Activated CD4-positive, CD25-positive, alpha-beta regulatory T cell treated with anti-CD3 and anti-CD28 coated beads, Interleukin-2, amount 50 U/mL, for 24 hours (primary cell): ENCODE data around the gene SNPH.

Experiments used
- ATAC-seq, 2 donors: fragments of 150-1000 bp; cut with Tn5 transposase; one replicate each; pipeline ENCODE4 v1.10.0; 2021; ENCODE audit warnings: mild to moderate bottlenecking in 1 of 2, moderate library complexity in 1 of 2

SNPH gene

GRCh38 chr20:1265226-1265915, 723 bp upstream of the SNPH start:
- ATAC-seq, result no peak

GRCh38 chr20:1265916-1266166, 253 bp upstream of the SNPH start:
- ATAC-seq, result no peak

GRCh38 chr20:1267161-1267560, 1.1 kb downstream of the SNPH start:
- ATAC-seq, result no peak

GRCh38 chr20:1267809-1268374, 1.8 kb downstream of the SNPH start:
- ATAC-seq, result no peak

- ATAC-seq, result no peak
Observed at GRCh38 chr20:1269235-1269634, 3.1 kb downstream of the SNPH start.

DNA sequence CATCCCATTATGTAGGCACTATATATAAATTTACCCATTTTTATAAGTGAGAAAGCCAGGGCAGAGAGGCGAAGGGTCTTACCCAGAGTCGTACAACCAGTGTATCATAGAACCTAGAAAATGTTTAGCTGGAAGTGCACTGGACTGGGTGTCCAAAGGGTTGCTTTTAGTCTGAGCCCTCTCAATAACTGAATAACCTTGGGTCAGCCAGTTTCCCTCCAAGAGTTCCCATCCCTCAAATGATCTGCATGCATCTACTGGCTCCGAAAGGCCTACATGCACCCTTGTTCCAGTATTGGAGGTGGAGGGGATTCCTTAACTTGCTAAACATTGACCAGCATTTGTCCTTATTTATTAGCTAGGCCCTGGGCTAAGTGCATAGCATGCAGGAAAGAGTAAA, 3.8 kb downstream of the SNPH start:
- ATAC-seq, result no peak

DNA sequence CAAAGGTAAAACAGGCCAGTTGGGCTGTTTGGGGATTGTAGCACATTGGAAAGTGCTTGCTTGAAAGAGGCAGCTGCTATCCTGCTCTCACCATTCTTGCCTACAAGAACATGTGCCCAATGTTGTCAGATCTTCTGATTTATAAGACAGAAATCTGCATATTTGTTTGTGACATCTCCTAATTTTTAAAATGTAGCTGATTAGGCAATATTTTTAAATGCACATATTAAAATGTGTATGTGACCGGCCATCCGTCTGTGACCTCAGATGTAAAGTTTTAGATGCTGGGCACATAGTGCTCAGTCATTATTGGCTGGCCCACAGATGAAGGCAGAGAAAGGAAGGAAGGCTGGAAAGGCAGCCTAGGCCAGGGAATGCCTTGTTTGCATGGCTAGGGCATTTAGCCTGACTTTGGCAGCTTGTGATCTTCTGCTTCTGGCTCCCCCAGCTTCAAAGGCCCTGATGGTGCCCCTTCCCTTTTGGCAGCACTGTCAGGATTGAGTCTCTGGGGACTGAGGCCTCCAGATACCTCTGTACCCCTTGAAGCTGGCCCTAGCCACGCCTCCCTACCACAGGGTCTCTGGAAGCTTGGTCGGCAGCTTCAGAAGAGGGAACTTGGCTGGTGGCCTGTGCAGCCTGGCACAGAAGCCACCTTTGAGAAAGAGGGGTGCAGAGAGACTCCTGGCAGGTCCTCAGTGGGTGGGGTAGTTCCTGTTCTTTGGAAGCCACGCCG, 6.4 kb downstream of the SNPH start:
- no peak for ATAC-seq

DNA sequence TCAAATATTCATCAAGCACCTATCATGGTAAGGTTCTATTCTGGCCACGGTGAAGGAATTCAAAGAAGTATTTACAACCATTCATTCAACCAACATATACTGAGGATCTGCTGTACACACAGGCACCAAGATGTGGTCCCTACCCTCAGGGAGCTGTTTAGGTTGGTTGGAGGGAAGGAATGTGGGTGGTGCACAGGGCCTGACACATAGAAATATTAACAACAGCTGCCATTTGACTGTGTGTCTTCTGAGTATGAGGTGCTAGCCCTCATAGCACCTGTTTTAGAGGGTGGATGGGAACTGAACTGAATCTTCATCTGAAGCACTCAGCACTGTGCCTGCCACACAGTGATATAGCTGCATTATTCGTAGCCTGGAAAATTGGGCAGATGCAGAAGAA, 7.3 kb downstream of the SNPH start:
- ATAC-seq, result no peak

GRCh38 chr20:1274485-1275311, 8.6 kb downstream of the SNPH start:
- no peak for ATAC-seq

DNA sequence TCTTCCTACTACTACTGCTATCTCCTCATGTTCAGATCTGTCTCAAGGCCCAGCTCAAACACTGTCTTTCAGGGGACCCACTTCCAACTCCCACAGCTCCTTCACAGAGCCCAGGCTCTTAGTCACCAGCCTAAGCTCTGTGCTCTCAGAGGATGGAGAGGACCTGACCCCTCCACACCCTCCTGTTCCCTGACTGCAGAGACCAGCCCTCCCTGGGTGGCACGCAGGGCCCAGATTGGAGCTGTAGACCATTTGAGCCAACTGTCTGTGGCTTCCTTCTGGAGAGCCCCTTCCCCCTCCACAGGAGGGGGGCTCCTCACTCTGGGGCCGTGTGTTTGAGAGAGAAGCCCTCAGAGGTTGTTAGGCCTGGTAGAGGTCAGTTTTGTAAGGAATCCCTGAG, 9.8 kb downstream of the SNPH start:
- no peak for ATAC-seq

- no peak for ATAC-seq
Observed at GRCh38 chr20:1277529-1278322, 11.6 kb downstream of the SNPH start.

GRCh38 chr20:1278993-1279392, 12.9 kb downstream of the SNPH start:
- ATAC-seq, result no peak

DNA sequence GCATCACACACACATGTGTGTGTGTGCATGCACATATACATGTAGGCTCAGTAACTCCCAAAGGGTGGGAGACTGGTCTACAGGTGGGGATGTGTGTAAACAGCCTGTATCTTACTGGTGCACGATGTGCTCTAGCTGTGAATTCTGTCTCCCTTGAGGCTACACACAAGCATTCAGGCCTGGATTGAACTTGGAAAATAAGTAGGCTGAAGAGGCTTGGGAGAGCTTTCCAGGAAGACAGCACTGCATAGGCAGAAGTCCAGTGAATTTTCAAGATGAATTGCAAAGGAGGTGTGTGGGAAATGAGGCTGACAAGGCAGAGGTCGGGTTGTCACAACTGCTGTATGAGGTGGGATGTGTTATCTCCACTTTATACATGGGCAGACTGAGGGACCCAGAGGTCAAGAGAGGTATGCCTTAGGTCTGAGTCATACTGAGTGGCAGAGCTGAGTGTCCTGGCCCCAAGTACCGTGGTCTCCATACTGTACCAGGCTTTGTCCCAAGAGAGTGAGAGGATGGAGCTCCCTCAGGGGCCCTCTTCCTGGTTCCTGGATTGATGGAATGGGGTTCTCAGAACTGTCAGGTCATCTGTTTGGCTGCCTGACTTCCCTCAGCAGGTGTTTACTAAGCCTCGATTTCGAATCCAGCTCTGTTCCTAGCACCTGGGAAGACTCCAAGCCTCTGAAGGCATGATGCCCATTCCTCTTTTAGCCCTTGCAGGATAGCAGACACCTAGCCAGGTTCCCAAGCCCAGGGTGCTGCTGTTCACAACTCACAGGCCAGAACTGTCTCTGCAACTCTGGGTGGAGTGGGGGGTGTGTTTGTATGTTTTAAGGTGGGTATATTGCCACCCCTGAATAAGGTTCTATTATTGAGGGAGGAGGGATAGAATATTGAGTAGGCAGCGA, 14.4 kb downstream of the SNPH start:
- ATAC-seq, result no peak

DNA sequence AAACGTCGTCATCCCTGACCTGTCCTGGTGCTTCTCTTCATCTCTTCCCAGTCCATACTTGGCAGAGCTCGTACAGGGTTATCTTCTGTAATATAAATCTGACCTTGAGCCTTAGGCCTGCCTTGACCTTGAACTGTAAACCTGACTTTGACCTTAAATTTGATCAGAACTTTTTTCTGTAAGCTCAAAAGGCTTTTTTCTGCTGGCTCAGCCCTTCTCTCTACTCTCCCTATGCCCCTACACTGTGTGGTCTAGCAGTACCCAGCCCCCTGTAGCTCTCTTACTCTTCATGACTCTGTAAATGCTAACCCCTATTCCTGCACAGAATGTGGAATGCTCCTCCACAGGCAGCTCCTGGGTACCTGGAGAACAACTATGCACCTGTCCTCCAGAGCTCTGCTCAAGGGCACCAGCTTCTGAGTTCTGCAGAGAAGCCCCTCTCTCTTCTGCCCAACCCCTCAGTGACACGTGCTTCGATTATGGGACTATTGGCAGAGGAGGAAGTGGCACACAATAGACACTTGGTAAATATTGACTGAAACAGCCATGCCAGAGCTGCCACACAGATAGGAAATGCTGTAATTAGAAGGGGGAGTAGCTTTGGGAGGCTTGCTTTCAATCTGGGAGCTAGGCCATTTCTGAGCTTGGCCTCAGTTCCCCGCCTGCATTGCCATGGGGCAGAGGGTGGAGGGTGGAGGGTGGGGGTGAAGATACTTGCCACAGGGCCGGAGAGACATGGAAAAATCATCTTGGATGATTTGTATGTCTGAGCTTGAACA, 15.4 kb downstream of the SNPH start:
- no peak for ATAC-seq

- no peak for ATAC-seq
Observed at GRCh38 chr20:1282966-1283365, 16.9 kb downstream of the SNPH start.

DNA sequence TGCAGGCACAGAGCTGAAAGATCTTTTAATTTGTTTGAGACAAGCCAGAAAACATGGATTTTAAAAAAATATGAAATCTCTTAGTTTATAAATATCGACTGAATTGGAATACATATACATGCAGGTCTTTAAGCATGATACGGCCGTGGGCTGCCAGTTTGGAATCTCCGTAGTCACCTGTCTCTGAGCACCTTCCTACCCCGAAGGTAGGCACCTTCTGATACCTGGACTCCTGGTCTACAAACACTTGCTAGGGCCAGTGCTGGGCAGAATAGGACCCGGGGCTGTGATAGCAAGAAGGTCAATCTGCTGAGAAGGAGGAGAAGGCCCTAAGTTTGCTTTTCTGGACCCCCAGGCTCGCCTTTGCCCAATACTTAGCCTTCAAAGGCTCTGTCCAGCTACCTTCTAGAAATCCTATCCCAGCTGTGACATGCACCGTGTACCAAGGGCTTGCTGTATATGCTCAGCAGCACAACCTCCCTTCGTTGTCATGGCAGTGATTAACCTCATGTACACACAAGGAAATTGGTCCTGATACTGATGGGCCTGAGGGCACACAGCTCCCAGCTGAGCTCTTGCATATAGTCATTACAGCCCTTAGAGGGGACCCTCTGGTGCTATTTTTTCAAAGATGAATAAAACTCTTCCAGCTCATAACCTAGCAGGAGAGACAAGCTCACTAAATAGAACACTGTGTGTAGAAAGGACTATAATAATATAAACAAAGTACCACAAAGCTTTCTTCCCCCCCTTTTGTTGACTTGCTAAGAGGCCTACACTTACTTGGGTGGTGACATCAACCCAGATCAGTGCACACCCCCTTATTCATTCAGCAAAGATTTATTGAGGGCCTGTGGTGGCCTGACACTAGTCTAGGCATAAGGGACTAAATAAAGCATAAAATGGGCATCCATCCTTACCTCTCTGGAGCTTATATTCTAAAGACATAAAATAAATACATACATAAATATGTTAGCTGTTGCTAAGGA, 17.7 kb downstream of the SNPH start:
- no peak for ATAC-seq

DNA sequence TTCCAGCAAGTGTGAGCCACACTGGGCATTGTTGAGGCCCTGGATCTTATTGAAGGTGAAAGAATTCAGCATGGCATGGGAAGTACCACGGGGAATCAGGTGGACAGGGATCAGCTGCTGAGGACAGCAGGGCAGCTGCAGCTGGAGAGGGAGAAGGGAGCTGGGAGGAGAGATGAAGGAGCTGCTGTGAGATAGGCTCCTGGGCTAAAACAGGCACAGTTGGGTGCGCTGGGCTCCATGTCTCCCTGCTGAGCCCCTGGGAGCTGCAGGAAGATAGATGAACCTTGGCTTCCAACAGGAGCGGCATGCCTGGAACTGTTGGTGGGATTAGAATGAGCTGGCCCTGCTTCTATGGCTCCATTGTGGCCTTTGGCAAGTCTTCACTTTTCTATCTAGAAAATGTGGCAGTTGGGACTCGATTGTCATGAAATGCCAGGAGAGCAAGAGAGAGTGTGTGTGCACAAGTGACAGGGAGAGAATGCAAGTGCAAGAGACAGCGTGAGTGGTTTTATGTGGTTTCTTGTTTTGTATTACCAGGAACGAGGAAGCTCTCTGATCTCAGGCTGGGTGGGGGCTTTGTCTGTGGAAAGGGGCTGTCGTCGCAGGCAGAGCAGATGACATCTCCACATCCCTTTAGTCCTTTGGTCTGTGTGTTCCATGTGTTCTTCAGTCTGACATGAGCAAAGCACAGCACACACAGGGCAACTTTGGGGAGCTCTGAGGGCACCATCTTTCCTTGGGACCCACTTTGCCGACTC, 20.4 kb downstream of the SNPH start:
- no peak for ATAC-seq

DNA sequence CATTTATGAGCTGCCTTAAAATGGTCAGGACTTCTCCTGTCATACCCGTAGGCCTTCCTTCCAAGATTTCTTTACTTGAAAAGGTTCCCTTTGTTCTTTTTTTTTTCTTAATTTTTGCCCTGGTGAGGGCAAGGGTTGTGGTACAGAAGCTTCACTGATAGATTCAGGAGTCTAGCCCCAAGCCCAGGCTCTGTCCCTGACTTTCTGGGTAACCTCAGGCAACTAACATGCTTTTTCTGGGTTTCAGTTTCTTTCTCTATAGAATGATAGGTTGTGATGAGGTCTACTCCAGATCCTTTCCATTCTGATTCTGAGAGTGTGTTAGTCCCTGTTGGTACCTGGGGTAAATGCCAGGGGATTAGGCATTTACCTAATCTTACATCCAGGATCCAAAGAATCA, 21.2 kb downstream of the SNPH start:
- peak; percentile 85 to 86 for ATAC-seq
